Measurements from ENCODE around the gene SNRNP25.

- TF ChIP-seq POLR2A (IDR thresholded peaks at IDR 0.05) = no peak
- no peak for TF ChIP-seq CTCF (IDR thresholded peaks at IDR 0.05)
- no peak for TF ChIP-seq EP300 (IDR thresholded peaks at IDR 0.05)
- TF ChIP-seq POLR2AphosphoS5 (IDR thresholded peaks at IDR 0.05) = no peak
Measured at GRCh38 chr16:66309-67182, 12.9 kb downstream of the SNRNP25 start.
